Endodermal cell (in vitro differentiated cells): ENCODE measurements around the gene GAB3. TPM values are rescaled to one million over a fixed set of nuclear protein-coding genes. Genes with fewer than 3 reads are reported as not detected.

Experiments
- DNase-seq: peaks from one replicate; pipeline ENCODE4 v3.0.0-alpha.2; 2017
- H3K27ac ChIP-seq: 2 replicates; pipeline ENCODE4 v1.5.1; 2013; ENCODE audit warnings: mild to moderate bottlenecking, low read depth, low read length, moderate library complexity
- H3K27me3 ChIP-seq: 2 replicates; pipeline ENCODE4 v1.6.1; 2013; ENCODE audit warnings: mild to moderate bottlenecking, low read length, moderate library complexity; ENCODE audit not compliant: insufficient read depth, control insufficient read depth, poor library complexity, severe bottlenecking
- H3K36me3 ChIP-seq: 2 replicates; pipeline ENCODE4 v1.7.0; 2013; ENCODE audit warnings: mild to moderate bottlenecking, low read length, moderate library complexity; ENCODE audit not compliant: control insufficient read depth, insufficient read depth
- H3K4me1 ChIP-seq: one replicate; pipeline ENCODE4 v1.7.0; 2013; ENCODE audit warnings: low read length; ENCODE audit not compliant: control insufficient read depth, insufficient read depth
- H3K4me3 ChIP-seq: 2 replicates; pipeline ENCODE4 v1.5.1; 2013; ENCODE audit warnings: mild to moderate bottlenecking, low read length, moderate library complexity
- H3K9ac ChIP-seq: 2 replicates; pipeline ENCODE4 v1.6.1; 2013; ENCODE audit warnings: mild to moderate bottlenecking, low read length, moderate library complexity; ENCODE audit not compliant: poor library complexity, severe bottlenecking; ENCODE audit errors: extremely low read depth
- H3K9me3 ChIP-seq: 2 replicates; pipeline ENCODE4 v1.6.1; 2013; ENCODE audit warnings: mild to moderate bottlenecking, low read length, moderate library complexity; ENCODE audit not compliant: control insufficient read depth
- H3K27ac Mint-ChIP-seq: 2 replicates; pipeline ENCODE4 v1.8.0; 2020; ENCODE audit warnings: mixed read lengths
- H3K27me3 Mint-ChIP-seq: 2 replicates; pipeline ENCODE4 v1.8.0; 2021; ENCODE audit warnings: mild to moderate bottlenecking, mixed read lengths; ENCODE audit not compliant: insufficient read depth
- H3K36me3 Mint-ChIP-seq: 2 replicates; pipeline ENCODE4 v1.8.0; 2020; ENCODE audit warnings: low read depth, mixed read lengths
- H3K4me1 Mint-ChIP-seq: 2 replicates; pipeline ENCODE4 v1.8.0; 2020; ENCODE audit warnings: mixed read lengths
- H3K4me3 Mint-ChIP-seq: 2 replicates; pipeline ENCODE4 v1.8.0; 2020; ENCODE audit warnings: mild to moderate bottlenecking, moderate library complexity, mixed read lengths
- H3K9me3 Mint-ChIP-seq: 2 replicates; pipeline ENCODE4 v1.8.0; 2020; ENCODE audit warnings: mild to moderate bottlenecking, mixed read lengths
- CTCF ChIP-seq: fragments of 200-600 bp; sonication (generic); conservative IDR thresholded peaks from 2 replicates; pipeline ENCODE4 v1.5.0; 2021; ENCODE audit warnings: antibody characterized with exemption, mild to moderate bottlenecking
- WGBS, 2 experiments: methylation state at CpG; one replicate each; pipeline versions ENCODE4 v1.1.5 to v1.1.7; 2013; ENCODE audit warnings: missing lambda C conversion rate in 2 of 2, mixed read lengths in 1 of 2; ENCODE audit not compliant: insufficient coverage in 1 of 2, insufficient read length in 1 of 2; 5-methylcytosine and 5-hydroxymethylcytosine counted together
- total RNA-seq, 2 donors: library from RNA; stranded (reverse); fragmentation: NEBNext Ultra II Directional in 1 of 2; extraction: Animal tissue kit (Norgen Biotek cat#: 25700) in 1 of 2; gene quantifications; 2 replicates in 1 of 2; 3 replicates in 1 of 2; pipeline ENCODE4 v1.2.1, GENCODE V29; 2021

Gene GAB3
- total RNA-seq, 2 donors from 2014 or later = 0.13 to 0.55 TPM

GRCh38 chrX:154775419-154776349, 24.8 kb upstream of the GAB3 start:
- no peak for TF ChIP-seq CTCF
- Mint-ChIP-seq H3K4me1 (no peaks in the 10 kb centered on the region), H3K27me3 (no peaks in the 10 kb centered on the region), H3K27ac (no peak overlapping the region), H3K4me3 (no peak overlapping the region), H3K9me3 (peaks cover 81% of the 10 kb centered on the region), H3K36me3 (peaks cover 67% of the 10 kb centered on the region)
- Histone ChIP-seq H3K27me3 (no peaks in the 10 kb centered on the region), H3K36me3 (peaks cover 64% of the 10 kb centered on the region), H3K4me1 (no peaks in the 10 kb centered on the region), H3K9ac (no peak overlapping the region), H3K9me3 (peaks cover 7% of the 10 kb centered on the region), H3K27ac (no peak overlapping the region), H3K4me3 (no peak overlapping the region)
- DNase-seq = no peak
- WGBS, 2 experiments = 93 to 95% methylated on average over 2 to 15 of the region's 15 CpGs

DNA sequence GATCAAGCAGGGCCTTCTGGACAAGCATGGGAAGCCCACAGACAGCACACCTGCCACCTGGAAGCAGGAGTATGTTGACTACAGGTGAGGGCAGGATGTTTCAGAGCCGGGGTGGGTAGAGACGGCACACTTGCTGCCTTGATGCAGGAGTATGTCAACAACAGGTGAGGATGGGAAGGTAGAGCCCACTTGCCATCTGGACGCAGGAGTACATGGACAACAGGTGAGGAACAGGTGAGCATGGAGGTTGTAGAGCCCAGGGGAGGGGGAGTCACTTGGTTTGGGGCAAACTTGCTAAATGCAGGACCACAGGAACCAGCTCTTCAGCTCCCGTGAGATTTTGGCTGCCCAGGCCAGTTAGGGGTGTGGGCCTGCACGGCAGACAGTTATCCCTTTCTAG, 23.7 kb upstream of the GAB3 start:
- Mint-ChIP-seq H3K27me3 (no peaks in the 10 kb centered on the region), H3K4me3 (no peak overlapping the region), H3K36me3 (peaks cover 74% of the 10 kb centered on the region), H3K4me1 (no peaks in the 10 kb centered on the region), H3K9me3 (peaks cover 77% of the 10 kb centered on the region), H3K27ac (no peak overlapping the region)
- H3K36me3 ChIP-seq = peaks cover 72% of the 10 kb centered on the region
- H3K27me3 ChIP-seq = no peaks in the 10 kb centered on the region
- no peak for DNase-seq
- H3K9ac ChIP-seq = no peak overlapping the region
- TF ChIP-seq CTCF = no peak
- no peak overlapping the region for H3K4me3 ChIP-seq
- WGBS, 2 experiments = 96 to 100% methylated on average over 1 to 5 of the region's 5 CpGs
- no peak overlapping the region for H3K27ac ChIP-seq
- peaks cover 7% of the 10 kb centered on the region for H3K9me3 ChIP-seq
- H3K4me1 ChIP-seq = no peaks in the 10 kb centered on the region

GRCh38 chrX:154762537-154763296, 11.8 kb upstream of the GAB3 start, which contains the start of gene DKC1:
Gene DKC1 (plus strand): TSS chrX:154762864. CDS start chrX:154762966, 102 bp downstream.
- Histone ChIP-seq H3K27me3 (no peaks in the 10 kb centered on the region), H3K9me3 (no peaks in the 10 kb centered on the region), H3K4me1 (no peaks in the 10 kb centered on the region), H3K9ac (peak within 1 kb of the TSS; percentile 52), H3K27ac (peak within 1 kb of the TSS; percentile 72), H3K4me3 (peak within 1 kb of the TSS; percentile 92), H3K36me3 (peaks cover 28% of the 10 kb centered on the region)
- Mint-ChIP-seq H3K9me3 (peaks cover 52% of the 10 kb centered on the region), H3K4me3 (peak within 1 kb of the TSS; percentile 79), H3K27ac (peak within 1 kb of the TSS; percentile 86), H3K27me3 (no peaks in the 10 kb centered on the region), H3K36me3 (peaks cover 27% of the 10 kb centered on the region), H3K4me1 (peaks cover 9% of the 10 kb centered on the region)
- DNase-seq = peak; percentile 96
- TF ChIP-seq CTCF = peak; percentile 32
- WGBS, 2 experiments = 0% methylated on average over 84 of the region's 84 CpGs; no CpG with 5 or more reads in 1 of the 2 experiments
